SK-N-SH (cell line): ENCODE results near the gene PGGHG. TPM values are rescaled to one million over a fixed set of nuclear protein-coding genes. Genes with fewer than 3 reads are reported as not detected.

ENCODE experiments used
- CTCF ChIA-PET: fragments of 300-600, 350-600 bp; formaldehyde crosslinking; extraction: SDS; loops from one replicate; lab custom pipeline; 2021; lab: Yijun Ruan, JAX
- POLR2A ChIA-PET: fragments of 350-600 bp; sonication (Branson Sonifier 250); formaldehyde crosslinking; extraction: SDS; loops from one replicate; lab custom pipeline; 2020; ENCODE audit warnings: antibody characterized with exemption, inconsistent platforms; lab: Yijun Ruan, JAX
- DNase-seq: peaks from one replicate; pipeline ENCODE4 v3.0.0; 2012
- H2AFZ ChIP-seq: fragments of 200-600 bp; sonication (generic); 2 replicates; pipeline ENCODE4 v1.8.1; 2016; ENCODE audit warnings: antibody characterized with exemption, mild to moderate bottlenecking, low read depth
- H3F3A ChIP-seq: fragments of 200-600 bp; sonication (generic); replicated peaks from 2 replicates; pipeline ENCODE3; 2016; ENCODE audit warnings: antibody characterized with exemption, mild to moderate bottlenecking; ENCODE audit not compliant: insufficient read depth
- H3K27ac ChIP-seq, 2 experiments: fragments of 200-500 bp in 1 of 2; fragments of 200-600 bp in 1 of 2; sonication (Bioruptor generic) in 1 of 2; sonication (generic), shearing (Covaris generic) in 1 of 2; 2 replicates each; pipeline versions ENCODE4 v1.5.1 to v1.6.1; 2014 to 2016; ENCODE audit warnings: low read depth in 2 of 2, inconsistent platforms in 1 of 2, low read length in 1 of 2, mild to moderate bottlenecking in 1 of 2, mixed read lengths in 1 of 2
- H3K27me3 ChIP-seq: fragments of 200-600 bp; sonication (generic), shearing (Covaris generic); 2 replicates; pipeline ENCODE4 v1.6.1; 2016; ENCODE audit warnings: mixed run types; ENCODE audit not compliant: insufficient read depth
- H3K36me3 ChIP-seq, 2 experiments: fragments of 200-500 bp in 1 of 2; fragments of 200-600 bp in 1 of 2; sonication (Bioruptor generic) in 1 of 2; sonication (generic) in 1 of 2; replicated peaks in 1 of 2; 2 replicates each; pipeline versions ENCODE3 to v1.5.1; 2014 to 2016; ENCODE audit warnings: low read length in 1 of 2, mild to moderate bottlenecking in 1 of 2; ENCODE audit not compliant: insufficient read depth in 2 of 2, control insufficient read depth in 1 of 2
- H3K4me1 ChIP-seq, 2 experiments: fragments of 200-500 bp in 1 of 2; fragments of 200-600 bp in 1 of 2; sonication (Bioruptor generic) in 1 of 2; sonication (generic), shearing (Covaris generic) in 1 of 2; 2 replicates each; pipeline versions ENCODE4 v1.5.1 to v1.6.1; 2014 to 2016; ENCODE audit warnings: low read depth in 1 of 2, low read length in 1 of 2, mixed run types in 1 of 2; ENCODE audit not compliant: insufficient read depth in 2 of 2, control insufficient read depth in 1 of 2
- H3K4me2 ChIP-seq: fragments of 200-600 bp; sonication (generic), shearing (Covaris generic); 2 replicates; pipeline ENCODE4 v1.6.1; 2017; ENCODE audit warnings: mixed run types
- H3K4me3 ChIP-seq, 2 experiments: fragments of 200-500 bp in 1 of 2; fragments of 200-600 bp in 1 of 2; sonication (Bioruptor generic) in 1 of 2; sonication (generic), shearing (Covaris generic) in 1 of 2; 2 replicates each; pipeline versions ENCODE4 v1.5.1 to v1.8.1; 2014 to 2016; ENCODE audit warnings: low read depth in 2 of 2, inconsistent platforms in 1 of 2, low read length in 1 of 2, mild to moderate bottlenecking in 1 of 2, mixed read lengths in 1 of 2, moderate library complexity in 1 of 2
- H3K79me2 ChIP-seq: fragments of 200-600 bp; sonication (generic); 2 replicates; pipeline ENCODE4 v1.8.1; 2017; ENCODE audit warnings: mild to moderate bottlenecking; ENCODE audit not compliant: insufficient read depth
- H3K9ac ChIP-seq: fragments of 200-600 bp; sonication (generic); 2 replicates; pipeline ENCODE4 v1.6.1; 2017; ENCODE audit warnings: mixed run types
- H3K9me2 ChIP-seq: fragments of 200-600 bp; sonication (generic); 2 replicates; pipeline ENCODE4 v1.6.1; 2017; ENCODE audit warnings: mixed run types
- H3K9me3 ChIP-seq: fragments of 200-600 bp; sonication (generic); 2 replicates; pipeline ENCODE4 v1.6.1; 2017; ENCODE audit warnings: mixed run types, mild to moderate bottlenecking, moderate library complexity
- H4K20me1 ChIP-seq: fragments of 200-600 bp; sonication (generic); 2 replicates; pipeline ENCODE4 v1.6.1; 2017; ENCODE audit warnings: mild to moderate bottlenecking, mixed run types; ENCODE audit not compliant: insufficient read depth
- CHD2 ChIP-seq: fragments of 150-350 bp; IDR thresholded peaks from 2 replicates; pipeline ENCODE4 v1.6.1; 2018; ENCODE audit warnings: low read length; ENCODE audit not compliant: partially characterized antibody
- CTCF ChIP-seq: fragments of 200-600 bp; sonication (generic); IDR thresholded peaks from 2 replicates; pipeline ENCODE4 v1.6.1; 2017; ENCODE audit warnings: antibody characterized with exemption, mild to moderate bottlenecking, moderate library complexity
- EP300 ChIP-seq, 2 experiments: IDR thresholded peaks; 2 replicates each; pipeline versions ENCODE4 v1.4.0 to v1.6.1; 2012; ENCODE audit warnings: borderline replicate concordance in 1 of 2, low read depth in 1 of 2, low read length in 1 of 2
- GABPA ChIP-seq: IDR thresholded peaks from 2 replicates; pipeline ENCODE4 v1.4.0; 2012; ENCODE audit warnings: low read depth, mild to moderate bottlenecking
- IRF3 ChIP-seq: fragments of 150-350 bp; IDR thresholded peaks from 2 replicates; pipeline ENCODE4 v1.6.1; 2016; ENCODE audit warnings: mild to moderate bottlenecking, low read depth, low read length
- MXI1 ChIP-seq: IDR thresholded peaks from 2 replicates; pipeline ENCODE4 v1.6.1; 2012; ENCODE audit warnings: mild to moderate bottlenecking, low read depth, low read length, improper control_type of control experiment
- NRF1 ChIP-seq: IDR thresholded peaks from 2 replicates; pipeline ENCODE4 v1.6.1; 2012; ENCODE audit warnings: low read depth, mild to moderate bottlenecking, low read length
- POLR2AphosphoS5 ChIP-seq: IDR thresholded peaks from 2 replicates; pipeline ENCODE4 v1.6.1; 2012; ENCODE audit warnings: low read depth, low read length
- RAD21 ChIP-seq: IDR thresholded peaks from 2 replicates; pipeline ENCODE4 v1.6.1; 2012; ENCODE audit warnings: mild to moderate bottlenecking, low read length
- REST ChIP-seq: IDR thresholded peaks from 2 replicates; pipeline ENCODE4 v1.6.1; 2012; ENCODE audit warnings: mild to moderate bottlenecking, low read depth, low read length, moderate library complexity
- RFX5 ChIP-seq: IDR thresholded peaks from 2 replicates; pipeline ENCODE4 v1.6.1; 2012; ENCODE audit warnings: mild to moderate bottlenecking, improper control_type of control experiment, low read length
- RXRA ChIP-seq: IDR thresholded peaks from 2 replicates; pipeline ENCODE4 v1.4.0; 2012; ENCODE audit warnings: low read depth, mild to moderate bottlenecking, borderline replicate concordance
- TCF12 ChIP-seq: IDR thresholded peaks from 2 replicates; pipeline ENCODE4 v1.4.0; 2012
- USF2 ChIP-seq: fragments of 150-350 bp; IDR thresholded peaks from 2 replicates; pipeline ENCODE4 v1.6.1; 2017; ENCODE audit warnings: antibody characterized with exemption, low read length, low read depth, borderline replicate concordance
- YY1 ChIP-seq: IDR thresholded peaks from 2 replicates; pipeline ENCODE4 v1.4.0; 2012; ENCODE audit warnings: low read depth, mild to moderate bottlenecking
- WGBS: methylation state at CpG from one replicate; pipeline ENCODE4 v1.1.6; 2017; ENCODE audit warnings: low lambda C conversion rate; 5-methylcytosine and 5-hydroxymethylcytosine counted together
- polyA plus RNA-seq, 3 experiments: library from polyadenylated mRNA; depleted of rRNA; stranded (reverse); fragments of >200 nt; gene quantifications; 2 replicates each; pipeline ENCODE4 v1.2.3, GENCODE V29; 2012

Gene PGGHG
- polyA plus RNA-seq, 1 of the 3 experiments (the other 2 are of a cell fraction): 19.9 TPM

- CTCF ChIA-PET: interaction anchor here (1.0 to 1.8 kb wide), 2 partner anchors 11 to 23 kb away, joined by 3 to 12 read pairs; no protein-coding TSS in a partner anchor
Measured at GRCh38 chr11:261624-262023, 27.3 kb upstream of the PGGHG start.

More at GRCh38 chr11:261624-262023, 27.3 kb upstream of the PGGHG start:
- peaks cover 8% of the 10 kb centered on the region for H3F3A ChIP-seq
- no peak overlapping the region for H3K4me3 ChIP-seq
- H3K27ac ChIP-seq: no peak overlapping the region
- DNase-seq: no peak
- H3K9ac ChIP-seq: no peak overlapping the region
- POLR2A ChIA-PET: no interaction called here
- 24% methylated on average over 4 of the region's 4 CpGs for WGBS
- no peaks in the 10 kb centered on the region for H3K9me2 ChIP-seq
- no peaks in the 10 kb centered on the region for H4K20me1 ChIP-seq
- no peak for TF ChIP-seq RAD21
- TF ChIP-seq IRF3: no peak
- no peak for TF ChIP-seq CTCF
- TF ChIP-seq RFX5: no peak
- TF ChIP-seq GABPA: no peak
- TF ChIP-seq TCF12: no peak
- no peak for TF ChIP-seq REST
- TF ChIP-seq USF2: no peak
- no peak for TF ChIP-seq EP300 (IDR thresholded peaks at IDR 0.05; ENCODE audit: borderline replicate concordance in 1 of 2, low read depth in 1 of 2, low read length in 1 of 2)
- no peak for TF ChIP-seq CHD2
- TF ChIP-seq YY1: no peak
- no peak for TF ChIP-seq NRF1
- TF ChIP-seq MXI1: no peak
- TF ChIP-seq RXRA: no peak
- no peak for TF ChIP-seq POLR2AphosphoS5
- TF ChIP-seq, all 33 proteins: peak for 0
- Histone ChIP-seq H3K4me1 (no peaks in the 10 kb centered on the region), H3K4me2 (no peak overlapping the region), H3K27me3 (no peaks in the 10 kb centered on the region), H2AFZ (no peak overlapping the region), H3K9me3 (no peaks in the 10 kb centered on the region), H3K79me2 (no peaks in the 10 kb centered on the region), H3K36me3 (no peaks in the 10 kb centered on the region)
